ENCODE measurements around the gene SNRPD2.

Gene SNRPD2

DNA sequence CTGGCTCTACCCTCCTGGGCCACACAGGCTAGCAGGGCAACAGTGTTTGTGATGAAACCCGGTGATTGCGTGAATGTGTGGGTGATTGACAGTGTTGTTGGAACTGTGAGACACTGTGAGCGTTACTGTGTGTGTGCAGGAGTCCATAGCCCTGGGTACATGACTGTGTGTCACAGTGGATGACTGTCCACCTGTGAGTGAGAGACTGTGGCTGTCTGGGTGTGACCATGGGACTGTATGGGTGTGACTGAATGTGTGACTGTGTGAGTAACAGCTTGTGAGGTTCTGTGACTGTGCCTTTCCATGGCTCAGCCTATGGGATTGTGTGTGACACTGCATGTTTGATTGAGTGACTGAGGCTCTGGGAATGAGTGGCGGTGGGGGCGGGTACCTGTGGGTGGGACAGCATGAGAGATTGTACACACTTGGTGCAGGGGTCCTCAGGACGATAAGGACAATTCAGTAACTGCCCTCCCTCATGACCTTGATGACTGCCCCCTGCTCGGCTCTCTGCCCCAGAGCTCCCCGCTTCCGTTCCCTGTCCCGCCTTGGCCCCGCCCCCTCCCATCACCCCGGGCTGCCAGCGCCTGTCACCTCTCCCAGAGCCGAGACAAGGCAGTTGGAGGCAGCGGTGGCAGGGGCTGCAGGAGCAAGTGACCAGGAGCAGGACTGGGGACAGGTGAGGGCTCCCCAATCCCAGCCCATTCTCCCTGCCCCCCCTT, 24.0 kb downstream of the SNRPD2 start, which contains the start of gene GIPR:
TSS of gene GIPR (plus strand) at position 602 of the 722 bp plus-strand sequence. CDS start 1,300 bp downstream, outside the sequence.
- H3K27me3 ChIP-seq (ENCODE audit: low read length), result no peaks in the 10 kb centered on the region
- TF ChIP-seq, protein P1, sequence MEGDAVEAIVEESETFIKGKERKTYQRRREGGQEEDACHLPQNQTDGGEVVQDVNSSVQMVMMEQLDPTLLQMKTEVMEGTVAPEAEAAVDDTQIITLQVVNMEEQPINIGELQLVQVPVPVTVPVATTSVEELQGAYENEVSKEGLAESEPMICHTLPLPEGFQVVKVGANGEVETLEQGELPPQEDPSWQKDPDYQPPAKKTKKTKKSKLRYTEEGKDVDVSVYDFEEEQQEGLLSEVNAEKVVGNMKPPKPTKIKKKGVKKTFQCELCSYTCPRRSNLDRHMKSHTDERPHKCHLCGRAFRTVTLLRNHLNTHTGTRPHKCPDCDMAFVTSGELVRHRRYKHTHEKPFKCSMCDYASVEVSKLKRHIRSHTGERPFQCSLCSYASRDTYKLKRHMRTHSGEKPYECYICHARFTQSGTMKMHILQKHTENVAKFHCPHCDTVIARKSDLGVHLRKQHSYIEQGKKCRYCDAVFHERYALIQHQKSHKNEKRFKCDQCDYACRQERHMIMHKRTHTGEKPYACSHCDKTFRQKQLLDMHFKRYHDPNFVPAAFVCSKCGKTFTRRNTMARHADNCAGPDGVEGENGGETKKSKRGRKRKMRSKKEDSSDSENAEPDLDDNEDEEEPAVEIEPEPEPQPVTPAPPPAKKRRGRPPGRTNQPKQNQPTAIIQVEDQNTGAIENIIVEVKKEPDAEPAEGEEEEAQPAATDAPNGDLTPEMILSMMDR (IDR thresholded peaks at IDR 0.05; ENCODE audit: insufficient read depth, low read length, poor library complexity, severe bottlenecking), result no peak
- no peak for TF ChIP-seq EZH2phosphoT487 (conservative IDR thresholded peaks at IDR 0.05; ENCODE audit: low read length)
- peak within 1 kb of the TSS; percentile 74 for H3K4me3 ChIP-seq (ENCODE audit: insufficient read depth, low read length, poor library complexity, severe bottlenecking)
- H3K36me3 ChIP-seq (ENCODE audit: low read length), result no peaks in the 10 kb centered on the region
- H3K27ac ChIP-seq (ENCODE audit: low read depth, low read length), result peak within 1 kb of the TSS; percentile 34
- no peaks in the 10 kb centered on the region for H3K9me2 ChIP-seq (replicated peaks; ENCODE audit: insufficient read depth, low read length)
- peak within 1 kb of the TSS; percentile 71 for H2AFZ ChIP-seq (ENCODE audit: low read depth, low read length, severe bottlenecking)
- peak within 1 kb of the TSS; percentile 88 for H3K4me2 ChIP-seq (ENCODE audit: low read depth, low read length, poor library complexity, severe bottlenecking)
- H3K9ac ChIP-seq (ENCODE audit: low read length), result peak within 1 kb of the TSS; percentile 73
- H3K79me2 ChIP-seq (ENCODE audit: insufficient read depth, low read length), result no peaks in the 10 kb centered on the region
- no peaks in the 10 kb centered on the region for H4K20me1 ChIP-seq (ENCODE audit: low read depth, low read length)
- 0 out of 2 replicates have a peak, but pooled peaks cover 5% of the 10 kb centered on the region for H3F3A ChIP-seq (ENCODE audit: insufficient read depth)
- no peaks in the 10 kb centered on the region for H3K9me3 ChIP-seq (ENCODE audit: insufficient read depth, low read length)

DNA sequence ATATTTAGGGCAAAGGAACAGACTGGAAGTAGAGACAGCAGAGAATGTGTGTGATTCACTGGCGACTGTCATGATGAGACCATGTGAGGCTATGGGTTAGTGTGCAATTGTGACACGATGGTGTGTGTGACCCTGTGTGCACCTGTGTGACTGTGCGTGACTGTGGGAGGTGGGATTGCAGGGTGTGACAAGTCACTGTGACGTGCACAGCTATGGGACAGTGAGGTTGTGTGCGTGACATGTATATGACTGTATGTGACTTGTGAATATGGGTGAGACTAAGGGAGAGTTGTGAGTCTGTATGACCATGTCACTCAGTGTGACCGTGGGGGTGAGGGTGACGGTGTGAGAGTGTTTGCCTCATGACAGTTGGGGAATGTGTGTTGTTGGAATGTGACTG, 27.2 kb downstream of the SNRPD2 start:
- no peak overlapping the region for H2AFZ ChIP-seq (ENCODE audit: low read depth, low read length, severe bottlenecking)

DNA sequence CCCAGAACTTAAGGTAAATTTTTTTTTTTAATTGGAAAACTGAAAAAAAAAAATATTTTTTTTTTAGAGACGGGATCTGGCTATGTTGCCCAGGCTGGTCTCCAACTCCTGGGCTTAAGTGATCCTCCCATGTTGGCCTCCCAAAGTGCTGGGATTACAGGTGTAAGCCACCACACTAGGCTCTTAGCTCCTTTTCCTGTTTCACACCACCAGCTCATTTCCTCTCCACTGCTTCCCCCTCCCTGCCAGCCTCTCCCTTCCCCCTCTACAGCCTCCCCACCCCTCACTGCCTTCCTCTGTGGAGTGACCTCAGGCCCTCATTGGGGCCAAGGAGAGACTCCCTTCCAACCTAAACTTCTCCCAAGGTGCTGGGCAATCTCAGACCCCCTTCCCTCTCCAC, 28.0 kb downstream of the SNRPD2 start:
- H3K27me3 ChIP-seq (ENCODE audit: low read length), result no peaks in the 10 kb centered on the region
- no peaks in the 10 kb centered on the region for H3K9me2 ChIP-seq (replicated peaks; ENCODE audit: insufficient read depth, low read length)
- H3K27ac ChIP-seq (ENCODE audit: low read depth, low read length), result no peak overlapping the region
- H3K79me2 ChIP-seq (ENCODE audit: insufficient read depth, low read length), result no peaks in the 10 kb centered on the region
- H3K36me3 ChIP-seq (ENCODE audit: low read length), result no peaks in the 10 kb centered on the region
- H3K9ac ChIP-seq (ENCODE audit: low read length), result no peak overlapping the region
- no peak overlapping the region for H3K4me2 ChIP-seq (ENCODE audit: low read depth, low read length, poor library complexity, severe bottlenecking)
- no peaks in the 10 kb centered on the region for H3K9me3 ChIP-seq (ENCODE audit: insufficient read depth, low read length)
- H4K20me1 ChIP-seq (ENCODE audit: low read depth, low read length), result no peaks in the 10 kb centered on the region
- no peak overlapping the region for H2AFZ ChIP-seq (ENCODE audit: low read depth, low read length, severe bottlenecking)
- no peak overlapping the region for H3K4me3 ChIP-seq (ENCODE audit: insufficient read depth, low read length, poor library complexity, severe bottlenecking)
- TF ChIP-seq EZH2phosphoT487 (conservative IDR thresholded peaks at IDR 0.05; ENCODE audit: low read length), result no peak
- TF ChIP-seq, protein P1 (IDR thresholded peaks at IDR 0.05; ENCODE audit: insufficient read depth, low read length, poor library complexity, severe bottlenecking), result no peak
- H3F3A ChIP-seq (ENCODE audit: insufficient read depth), result no peaks in the 10 kb centered on the region

More for the DNA sequence above, 27.2 kb downstream of the SNRPD2 start:
- TF ChIP-seq, protein P1 (IDR thresholded peaks at IDR 0.05; ENCODE audit: insufficient read depth, low read length, poor library complexity, severe bottlenecking), result no peak
- no peak for TF ChIP-seq EZH2phosphoT487 (conservative IDR thresholded peaks at IDR 0.05; ENCODE audit: low read length)
- Histone ChIP-seq H3K27me3 (ENCODE audit: low read length) (no peaks in the 10 kb centered on the region), H3K36me3 (ENCODE audit: low read length) (no peaks in the 10 kb centered on the region), H3F3A (ENCODE audit: insufficient read depth) (0 out of 2 replicates have a peak, but pooled peaks cover 5% of the 10 kb centered on the region), H3K9me3 (ENCODE audit: insufficient read depth, low read length) (no peaks in the 10 kb centered on the region), H3K4me2 (ENCODE audit: low read depth, low read length, poor library complexity, severe bottlenecking) (no peak overlapping the region), H3K9ac (ENCODE audit: low read length) (no peak overlapping the region), H3K79me2 (ENCODE audit: insufficient read depth, low read length) (no peaks in the 10 kb centered on the region), H3K27ac (ENCODE audit: low read depth, low read length) (no peak overlapping the region), H3K4me3 (ENCODE audit: insufficient read depth, low read length, poor library complexity, severe bottlenecking) (no peak overlapping the region), H3K9me2 (replicated peaks; ENCODE audit: insufficient read depth, low read length) (no peaks in the 10 kb centered on the region), H4K20me1 (ENCODE audit: low read depth, low read length) (no peaks in the 10 kb centered on the region)
